Panc1 (cell line): ENCODE results near the gene TMEM247. TPM values are rescaled to one million over a fixed set of nuclear protein-coding genes. Genes with fewer than 3 reads are reported as not detected.

Source experiments
- ATAC-seq: fragments of 200-7000 bp; cut with Tn5 transposase; 2 replicates; pipeline ENCODE4 v1.9.1; 2020; ENCODE audit warnings: mild to moderate bottlenecking, moderate library complexity
- Bru-seq: library from RNA; stranded (reverse); fragments of 400-500 nt; gene quantifications from one replicate; lab custom pipeline; 2021; lab: Mats Ljungman, UMichigan
- BruChase-seq, 2 experiments: library from RNA; stranded (reverse); fragments of 400-500 nt; gene quantifications; one replicate each; lab custom pipeline; 2021; lab: Mats Ljungman, UMichigan
- BruUV-seq: library from RNA; stranded (reverse); fragments of 400-500 nt; replicated peaks from 2 replicates; lab custom pipeline; 2021; lab: Mats Ljungman, UMichigan
- CTCF ChIA-PET: fragments of 300-600 bp; sonication (Branson Sonifier 250); formaldehyde crosslinking; loops from one replicate; lab custom pipeline; 2022; ENCODE audit warnings: antibody characterized with exemption; lab: Charles Lee
- POLR2A ChIA-PET: fragments of 300-600 bp; sonication (Branson Sonifier 250); formaldehyde crosslinking; loops from one replicate; lab custom pipeline; 2022; ENCODE audit warnings: antibody characterized with exemption; lab: Charles Lee
- DNase-seq: peaks from one replicate; pipeline ENCODE4 v3.0.0-alpha.2; 2010; ENCODE audit warnings: low read depth, low spot score
- H3K27ac ChIP-seq: 2 replicates; pipeline ENCODE4 v1.5.1; 2011; ENCODE audit warnings: mild to moderate bottlenecking, low read length, inconsistent platforms
- H3K27me3 ChIP-seq: fragments of 200-500 bp; sonication (Bioruptor generic); 2 replicates; pipeline ENCODE4 v1.6.0; 2014; ENCODE audit warnings: low read length, inconsistent platforms; ENCODE audit not compliant: control insufficient read depth, insufficient read depth
- H3K36me3 ChIP-seq: fragments of 200-500 bp; sonication (Bioruptor generic); 2 replicates; pipeline ENCODE4 v1.5.1; 2014; ENCODE audit warnings: inconsistent platforms, mild to moderate bottlenecking, low read length, moderate library complexity; ENCODE audit not compliant: control insufficient read depth, insufficient read depth
- H3K4me1 ChIP-seq: 2 replicates; pipeline ENCODE4 v1.5.1; 2011; ENCODE audit warnings: inconsistent platforms, mild to moderate bottlenecking, low read length, moderate library complexity; ENCODE audit not compliant: control insufficient read depth, insufficient read depth
- H3K4me3 ChIP-seq, 2 experiments: 2 replicates each; pipeline ENCODE4 v1.5.1; 2011 to 2012; ENCODE audit warnings: low read depth in 2 of 2, low read length in 2 of 2, mild to moderate bottlenecking in 2 of 2, inconsistent platforms in 1 of 2, moderate library complexity in 1 of 2
- H3K9me3 ChIP-seq: fragments of 200-500 bp; sonication (Bioruptor generic); 2 replicates; pipeline ENCODE4 v1.5.1; 2014; ENCODE audit warnings: low read depth, mild to moderate bottlenecking, inconsistent platforms, low read length, moderate library complexity; ENCODE audit not compliant: control insufficient read depth, insufficient read depth
- POLR2AphosphoS5 ChIP-seq: IDR thresholded peaks from 2 replicates; pipeline ENCODE4 v1.6.1; 2012; ENCODE audit warnings: mild to moderate bottlenecking, low read depth, low read length, moderate library complexity
- REST ChIP-seq, 2 experiments: IDR thresholded peaks; 2 replicates each; pipeline ENCODE4 v1.6.1; 2011 to 2012; ENCODE audit warnings: low read depth in 2 of 2, control low read depth in 1 of 2, low read length in 1 of 2, mild to moderate bottlenecking in 1 of 2, moderate library complexity in 1 of 2; ENCODE audit not compliant: insufficient read depth in 1 of 2
- SIN3A ChIP-seq: IDR thresholded peaks from 2 replicates; pipeline ENCODE4 v1.6.1; 2012; ENCODE audit warnings: low read depth, mild to moderate bottlenecking, low read length, moderate library complexity, borderline replicate concordance; ENCODE audit not compliant: insufficient read depth
- TCF7L2 ChIP-seq: IDR thresholded peaks from 2 replicates; pipeline ENCODE4 v1.6.1; 2011; ENCODE audit warnings: mild to moderate bottlenecking, low read depth, low read length, inconsistent platforms
- in situ Hi-C: cut with HindIII; loops from 2 replicates; pipeline ENCODE4 v1.10.0; 2016; ENCODE audit warnings: low sequenced_read_pairs, low pct_unique_long_range_greater_than_20kb
- intact Hi-C: fragments of 100-400 bp; cut with micrococcal nuclease; formaldehyde crosslinking; loops from one replicate; pipeline ENCODE4 v1.10.0; 2022; ENCODE audit not compliant: unreplicated experiment
- long read RNA-seq: library from polyadenylated mRNA; unstranded; transcript quantifications from one replicate; pipeline ENCODE4 v2.0.0, GENCODE V29; 2021; ENCODE audit not compliant: unreplicated experiment
- polyA plus RNA-seq: library from polyadenylated mRNA; unstranded; fragments of >200 nt; gene quantifications from one replicate; pipeline ENCODE4 v1.2.1, GENCODE V29; 2012; ENCODE audit warnings: missing spikeins; ENCODE audit not compliant: insufficient read length
- total RNA-seq: library from RNA; stranded (reverse); gene quantifications from one replicate; pipeline ENCODE4 v1.2.1, GENCODE V29; 2021; ENCODE audit not compliant: unreplicated experiment
- TF ChIP-seq, protein P1 (sequence below): fragments of 450-650 bp; IDR thresholded peaks from 2 replicates; pipeline ENCODE4 v1.5.1; 2017; ENCODE audit warnings: mild to moderate bottlenecking

Gene TMEM247
- not detected for total RNA-seq
- not detected for polyA plus RNA-seq
- Bru-seq, nascent RNA = not detected
- BruChase-seq, experiment 1, labeled RNA remaining after a 2-hour chase = not detected
- not detected for BruChase-seq, experiment 2, labeled RNA remaining after a 6-hour chase
- long read RNA-seq = 0 reads

GRCh38 chr2:46479265-46479664, at the start of gene TMEM247:
Gene TMEM247, plus strand, starts transcription at chr2:46479565.
- in situ Hi-C loops = no loop called here
- no TSS peak for BruUV-seq
- CTCF ChIA-PET = no interaction called here
- no peaks in the 10 kb centered on the region for H3K9me3 ChIP-seq
- no peaks in the 10 kb centered on the region for H3K36me3 ChIP-seq
- no peak for DNase-seq
- no peaks in the 10 kb centered on the region; the same call in 1 of the 2 replicates for H3K4me1 ChIP-seq
- POLR2A ChIA-PET = no interaction called here
- H3K27ac ChIP-seq = no peak within 1 kb of the TSS
- H3K27me3 ChIP-seq = peaks cover 5% of the 10 kb centered on the region; the same call in 1 of the 2 replicates
- H3K4me3 ChIP-seq = no peak within 1 kb of the TSS
- TF ChIP-seq SIN3A = no peak
- TF ChIP-seq REST (IDR thresholded peaks at IDR 0.05; ENCODE audit: insufficient read depth in 1 of 2, low read depth in 2 of 2, low read length in 1 of 2) = no peak
- TF ChIP-seq, protein P1, sequence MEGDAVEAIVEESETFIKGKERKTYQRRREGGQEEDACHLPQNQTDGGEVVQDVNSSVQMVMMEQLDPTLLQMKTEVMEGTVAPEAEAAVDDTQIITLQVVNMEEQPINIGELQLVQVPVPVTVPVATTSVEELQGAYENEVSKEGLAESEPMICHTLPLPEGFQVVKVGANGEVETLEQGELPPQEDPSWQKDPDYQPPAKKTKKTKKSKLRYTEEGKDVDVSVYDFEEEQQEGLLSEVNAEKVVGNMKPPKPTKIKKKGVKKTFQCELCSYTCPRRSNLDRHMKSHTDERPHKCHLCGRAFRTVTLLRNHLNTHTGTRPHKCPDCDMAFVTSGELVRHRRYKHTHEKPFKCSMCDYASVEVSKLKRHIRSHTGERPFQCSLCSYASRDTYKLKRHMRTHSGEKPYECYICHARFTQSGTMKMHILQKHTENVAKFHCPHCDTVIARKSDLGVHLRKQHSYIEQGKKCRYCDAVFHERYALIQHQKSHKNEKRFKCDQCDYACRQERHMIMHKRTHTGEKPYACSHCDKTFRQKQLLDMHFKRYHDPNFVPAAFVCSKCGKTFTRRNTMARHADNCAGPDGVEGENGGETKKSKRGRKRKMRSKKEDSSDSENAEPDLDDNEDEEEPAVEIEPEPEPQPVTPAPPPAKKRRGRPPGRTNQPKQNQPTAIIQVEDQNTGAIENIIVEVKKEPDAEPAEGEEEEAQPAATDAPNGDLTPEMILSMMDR = no peak
- no peak for TF ChIP-seq TCF7L2
- no peak for TF ChIP-seq POLR2AphosphoS5
- no peak for ATAC-seq
- intact Hi-C loops = no loop called here

GRCh38 chr2:46430413-46430812, 49.0 kb upstream of the TMEM247 start:
- H3K9me3 ChIP-seq = no peaks in the 10 kb centered on the region
- ChIA-PET CTCF (no interaction called here), POLR2A (interaction anchor here (0.6 kb wide), 1 partner anchor 505 kb away, joined by 4 read pairs; no protein-coding TSS in a partner anchor)
- H3K36me3 ChIP-seq = no peaks in the 10 kb centered on the region
- DNase-seq (no peak), ATAC-seq (no peak)
- BruUV-seq = no TSS peak
- no peak overlapping the region for H3K27ac ChIP-seq
- intact Hi-C loops = no loop called here
- TF ChIP-seq, protein P1 = no peak
- no peak for TF ChIP-seq REST (IDR thresholded peaks at IDR 0.05; ENCODE audit: insufficient read depth in 1 of 2, low read depth in 2 of 2, low read length in 1 of 2)
- TF ChIP-seq SIN3A = no peak
- TF ChIP-seq POLR2AphosphoS5 = no peak
- TF ChIP-seq TCF7L2 = no peak
- H3K4me3 ChIP-seq = no peak overlapping the region
- H3K4me1 ChIP-seq = no peaks in the 10 kb centered on the region
- H3K27me3 ChIP-seq = peaks cover 3% of the 10 kb centered on the region
- in situ Hi-C loops = no loop called here
